Endothelial cell of umbilical vein (primary cell): ENCODE data around the gene CHST8.

Experiments used
- CTCF ChIP-seq, 2 donors: IDR thresholded peaks; 1 replicate in 1 of 2; 2 replicates in 1 of 2; pipeline ENCODE4 v1.5.1; 2011; ENCODE audit warnings: low read length in 2 of 2, mild to moderate bottlenecking in 2 of 2, moderate library complexity in 2 of 2, control low read depth in 1 of 2, inconsistent platforms in 1 of 2, low read depth in 1 of 2; ENCODE audit not compliant: insufficient read depth in 1 of 2; ENCODE audit errors: extremely low read depth in 1 of 2
- EZH2 ChIP-seq: IDR thresholded peaks from 2 replicates; pipeline ENCODE4 v1.6.1; 2012; ENCODE audit warnings: borderline replicate concordance, low read depth, mild to moderate bottlenecking, moderate library complexity, low read length, inconsistent platforms; ENCODE audit not compliant: severe bottlenecking
- GATA2 ChIP-seq: IDR thresholded peaks from 2 replicates; pipeline ENCODE4 v1.7.0; 2011; ENCODE audit warnings: low read depth, mild to moderate bottlenecking, moderate library complexity, mixed read lengths, low read length; ENCODE audit not compliant: insufficient read length, insufficient read depth
- MAX ChIP-seq: IDR thresholded peaks from 2 replicates; pipeline ENCODE4 v1.6.1; 2011; ENCODE audit not compliant: insufficient read depth, insufficient read length
- MYC ChIP-seq: IDR thresholded peaks from one replicate; pipeline ENCODE4 v1.6.1; 2011; ENCODE audit warnings: mild to moderate bottlenecking, low read depth, low read length
- POLR2A ChIP-seq: IDR thresholded peaks from 2 replicates; pipeline ENCODE4 v1.6.1; 2012; ENCODE audit warnings: low read depth, mild to moderate bottlenecking, control low read depth, low read length
- POLR2AphosphoS5 ChIP-seq: IDR thresholded peaks from 2 replicates; pipeline ENCODE4 v1.6.1; 2012; ENCODE audit warnings: low read depth, mild to moderate bottlenecking, control low read depth, low read length, moderate library complexity; ENCODE audit not compliant: insufficient read depth

GRCh38 chr19:33686262-33686661, 64.5 kb downstream of the CHST8 start:
- TF ChIP-seq POLR2A (no peak), CTCF (IDR thresholded peaks at IDR 0.05; ENCODE audit: extremely low read depth in 1 of 2, insufficient read depth in 1 of 2, low read depth in 1 of 2, low read length in 2 of 2) (no peak), POLR2AphosphoS5 (no peak), EZH2 (no peak), MYC (no peak), MAX (no peak), GATA2 (no peak)
